Skin epidermis (tissue), 12 donors: Measurements from ENCODE around the gene ADPRM.
A peak's percentile ranks its signal among the peaks of the same experiment; 100 is the strongest.

Experiments used
- H3K27ac ChIP-seq, 21 experiments: fragments of 200-600 bp; sonication (generic) in 11 of 21; one replicate each; pipeline ENCODE4 v1.5.0; 2020; ENCODE audit warnings: mild to moderate bottlenecking in 3 of 21, inconsistent platforms in 2 of 21, moderate library complexity in 2 of 21
- H3K4me3 ChIP-seq, 7 experiments: fragments of 200-600 bp; sonication (generic) in 2 of 7; one replicate each; pipeline ENCODE4 v1.5.0; 2020; ENCODE audit warnings: inconsistent platforms in 2 of 7, mild to moderate bottlenecking in 2 of 7, moderate library complexity in 1 of 7

Gene ADPRM

DNA sequence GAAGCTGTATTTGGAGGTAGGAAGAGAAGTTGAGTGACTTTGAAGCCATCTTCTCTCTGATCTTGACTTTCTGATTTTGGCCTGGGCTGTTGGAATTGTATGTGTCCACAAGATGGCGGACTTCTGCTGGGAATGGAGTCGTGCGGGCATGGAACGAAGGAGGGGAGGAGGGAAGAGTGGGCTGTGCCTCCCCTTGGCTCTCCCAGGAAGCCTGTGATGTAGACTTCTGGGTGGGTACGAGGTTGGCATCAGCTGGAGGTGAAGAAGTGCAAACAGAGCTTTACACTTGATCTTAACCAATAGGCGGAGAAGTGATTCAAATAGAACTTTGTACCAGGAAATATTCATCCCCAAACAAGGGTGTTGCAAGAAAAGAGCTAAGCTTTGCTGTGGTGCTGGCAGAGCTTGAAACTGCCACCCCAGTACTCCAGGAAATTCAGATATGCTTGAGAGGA is 39.8 kb downstream of the ADPRM start:
- peak overlapping the region in 1 of 21 experiments; percentile 3 for H3K27ac ChIP-seq
- no peak overlapping the region for H3K4me3 ChIP-seq

- H3K27ac ChIP-seq = peak overlapping the region in 1 of 21 experiments; percentile 3
- no peak overlapping the region for H3K4me3 ChIP-seq
These were observed 40.3 kb downstream of the ADPRM start for GRCh38 chr17:10737736-10738135.

DNA sequence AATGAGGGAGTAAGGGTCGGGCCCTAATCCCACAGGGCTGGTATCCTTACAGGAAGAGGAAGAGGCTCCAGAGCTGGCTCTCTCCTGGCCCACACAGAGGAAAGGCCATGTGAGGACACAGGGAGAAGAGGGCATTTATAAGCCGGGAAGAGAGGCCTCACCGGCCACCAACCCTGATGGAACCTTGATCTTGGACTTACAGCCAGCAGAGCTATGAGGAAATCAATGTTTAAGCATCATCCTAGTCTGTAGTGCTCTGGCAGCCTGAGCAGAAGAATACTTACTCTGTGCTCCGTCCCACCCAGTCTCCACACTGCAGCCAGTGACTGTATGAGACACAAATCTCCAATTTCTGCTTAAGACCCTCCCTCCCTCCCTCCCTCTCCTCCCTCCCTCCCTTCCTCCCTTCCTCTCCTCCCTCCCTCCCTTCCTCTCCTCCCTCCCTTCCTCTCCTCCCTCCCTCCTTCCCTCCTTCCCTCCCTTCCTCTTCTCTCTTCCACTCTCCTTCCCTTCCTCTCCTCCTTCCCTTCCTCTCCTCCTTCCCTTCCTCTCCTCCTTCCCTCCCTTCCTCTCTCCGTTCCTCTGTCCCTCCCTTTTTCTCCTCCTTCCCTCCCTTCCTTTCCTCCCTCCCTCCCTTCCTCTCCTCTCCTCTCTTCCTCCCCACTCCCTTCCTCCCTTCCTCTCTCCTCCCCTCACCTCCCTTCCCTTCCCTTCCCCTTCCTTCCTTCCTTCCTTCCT is 41.3 kb downstream of the ADPRM start:
- Histone ChIP-seq H3K27ac (peak overlapping the region in 2 of 21 experiments; percentile 19 to 36), H3K4me3 (no peak overlapping the region)

DNA sequence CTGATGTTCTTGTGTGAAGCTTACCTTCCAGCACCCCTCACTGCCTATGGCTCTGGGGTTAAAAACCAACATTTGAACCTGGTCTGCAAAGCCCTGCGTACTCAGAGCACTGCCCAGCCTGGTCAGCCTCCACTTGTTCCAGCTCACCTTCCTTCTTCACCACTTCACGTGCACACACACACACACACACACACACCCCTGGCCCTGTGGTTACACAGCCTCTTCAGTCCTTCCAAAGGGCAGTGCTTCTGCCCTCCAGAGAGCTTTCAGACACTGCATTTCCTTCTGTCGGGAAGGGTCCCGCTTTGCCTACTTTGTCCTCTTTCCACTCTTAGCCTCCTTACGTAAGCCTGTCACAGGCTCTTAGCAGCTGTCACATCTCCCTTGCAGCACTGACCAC is 42.0 kb downstream of the ADPRM start:
- H3K4me3 ChIP-seq = no peak overlapping the region
- no peak overlapping the region for H3K27ac ChIP-seq

GRCh38 chr17:10741416-10742135 is 44.2 kb downstream of the ADPRM start:
- H3K27ac ChIP-seq = no peak overlapping the region
- H3K4me3 ChIP-seq = no peak overlapping the region

- Histone ChIP-seq H3K4me3 (no peak overlapping the region), H3K27ac (peak overlapping the region in 1 of 21 experiments; percentile 47)
These were observed 45.0 kb downstream of the ADPRM start for GRCh38 chr17:10742431-10742830.

GRCh38 chr17:10743316-10744009 is 46.1 kb downstream of the ADPRM start:
- Histone ChIP-seq H3K27ac (peak overlapping the region in 2 of 21 experiments; percentile 16 to 23), H3K4me3 (no peak overlapping the region)

GRCh38 chr17:10744501-10745000 is 47.2 kb downstream of the ADPRM start:
- Histone ChIP-seq H3K27ac (peak overlapping the region in 2 of 21 experiments; percentile 44 to 57), H3K4me3 (no peak overlapping the region)

DNA sequence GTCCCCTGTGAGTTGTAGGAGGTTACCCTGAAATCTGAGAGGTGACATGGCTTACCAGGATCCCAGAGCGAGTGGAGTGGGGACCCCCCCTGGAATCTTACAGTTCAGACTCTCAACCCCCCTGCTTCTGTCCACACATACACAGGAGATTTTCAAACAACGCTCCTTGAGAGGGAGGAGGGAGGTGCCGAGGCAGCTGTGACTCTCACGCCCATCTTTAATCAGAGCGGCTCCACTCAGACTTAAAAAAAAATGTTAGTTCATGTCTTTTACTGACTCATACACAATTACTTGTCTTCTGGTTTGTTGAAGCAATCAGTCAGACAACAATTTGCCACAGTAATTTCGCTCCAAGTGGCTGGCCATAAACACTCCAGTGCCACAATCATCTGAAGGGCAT is 47.8 kb downstream of the ADPRM start:
- Histone ChIP-seq H3K27ac (peak overlapping the region in 2 of 21 experiments; percentile 44 to 57), H3K4me3 (no peak overlapping the region)

GRCh38 chr17:10748531-10749181 is 51.3 kb downstream of the ADPRM start:
- Histone ChIP-seq H3K4me3 (no peak overlapping the region), H3K27ac (no peak overlapping the region)

DNA sequence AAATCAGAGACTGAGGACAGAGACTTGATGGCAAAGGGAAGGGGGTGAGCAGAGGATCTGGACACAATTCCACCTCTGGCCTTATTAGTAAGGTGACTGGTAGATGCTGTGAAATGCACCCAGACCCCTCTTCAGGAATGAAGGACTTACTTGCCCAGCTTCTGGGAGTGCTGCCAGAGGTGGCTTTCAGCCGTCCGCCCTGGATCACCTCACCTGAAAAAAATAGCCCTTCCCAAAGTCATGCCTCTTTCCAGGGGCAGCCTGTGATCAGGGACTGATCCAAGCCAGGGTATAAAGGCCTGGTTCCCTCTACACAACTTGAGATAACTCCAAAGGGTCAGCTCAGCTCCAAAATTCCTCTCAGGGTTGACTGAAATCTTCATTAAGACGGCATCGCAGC is 52.8 kb downstream of the ADPRM start:
- no peak overlapping the region for H3K27ac ChIP-seq
- H3K4me3 ChIP-seq = no peak overlapping the region

DNA sequence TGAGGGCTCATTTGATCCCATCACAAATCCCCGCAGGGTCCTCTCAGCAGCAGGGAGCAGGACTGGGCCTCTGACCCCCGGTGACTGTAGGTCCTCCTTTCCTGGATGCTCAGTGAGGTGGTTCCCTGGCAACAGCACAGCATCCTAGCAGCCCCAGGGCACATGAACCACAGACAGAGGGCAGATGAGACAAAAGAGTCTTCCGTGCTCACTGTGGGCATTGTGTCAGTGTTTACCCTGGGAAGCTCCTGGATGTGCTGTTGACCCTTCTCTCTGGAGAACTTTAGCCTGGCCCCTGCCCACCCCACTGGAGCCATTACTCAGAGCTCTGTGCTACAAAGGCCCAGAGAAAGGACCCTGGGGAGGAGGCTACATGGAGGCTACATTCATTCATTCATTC is 54.2 kb downstream of the ADPRM start:
- H3K27ac ChIP-seq = no peak overlapping the region
- H3K4me3 ChIP-seq = no peak overlapping the region

DNA sequence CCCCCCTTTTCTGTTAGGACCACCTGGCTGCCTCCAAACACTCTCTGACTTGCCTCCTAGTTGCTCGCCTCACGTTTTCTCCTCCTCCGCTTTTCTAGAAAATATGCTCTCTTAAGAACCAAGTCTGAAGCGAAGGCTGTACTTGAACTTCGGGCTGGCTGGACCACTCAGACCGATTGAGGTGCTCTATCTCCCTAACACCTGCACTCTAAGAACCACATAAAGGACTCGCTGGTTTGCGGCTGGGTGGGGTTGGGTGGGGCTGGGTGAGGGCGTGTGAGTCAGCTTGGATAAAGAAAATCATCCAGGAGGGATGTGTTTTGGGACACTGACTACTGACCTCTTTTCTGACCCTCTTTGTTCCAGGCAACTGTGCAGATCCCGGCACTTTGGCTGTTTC is 55.3 kb downstream of the ADPRM start:
- H3K27ac ChIP-seq = no peak overlapping the region

DNA sequence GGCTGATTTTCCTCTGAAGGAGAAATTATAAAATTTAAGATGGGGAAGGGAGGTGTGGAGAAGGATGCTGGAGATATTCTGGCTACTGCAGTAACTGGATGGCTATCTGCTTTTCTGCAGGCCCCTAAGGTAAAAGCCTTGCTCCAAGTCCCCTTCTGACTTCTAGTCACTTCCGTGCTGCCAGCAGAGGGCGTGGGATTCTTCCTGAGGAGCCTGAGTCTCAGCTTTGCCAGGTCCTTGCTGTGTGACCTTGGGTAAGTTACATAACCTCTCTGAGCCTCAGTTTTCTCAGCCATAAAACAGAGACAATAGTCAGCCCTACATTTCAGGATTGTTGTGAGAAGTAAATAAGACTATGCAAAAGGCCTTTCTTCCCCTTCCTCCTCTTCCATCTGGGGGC is 56.7 kb downstream of the ADPRM start:
- Histone ChIP-seq H3K4me3 (no peak overlapping the region), H3K27ac (no peak overlapping the region)

More for the DNA sequence above, 55.3 kb downstream of the ADPRM start:
- no peak overlapping the region for H3K4me3 ChIP-seq

DNA sequence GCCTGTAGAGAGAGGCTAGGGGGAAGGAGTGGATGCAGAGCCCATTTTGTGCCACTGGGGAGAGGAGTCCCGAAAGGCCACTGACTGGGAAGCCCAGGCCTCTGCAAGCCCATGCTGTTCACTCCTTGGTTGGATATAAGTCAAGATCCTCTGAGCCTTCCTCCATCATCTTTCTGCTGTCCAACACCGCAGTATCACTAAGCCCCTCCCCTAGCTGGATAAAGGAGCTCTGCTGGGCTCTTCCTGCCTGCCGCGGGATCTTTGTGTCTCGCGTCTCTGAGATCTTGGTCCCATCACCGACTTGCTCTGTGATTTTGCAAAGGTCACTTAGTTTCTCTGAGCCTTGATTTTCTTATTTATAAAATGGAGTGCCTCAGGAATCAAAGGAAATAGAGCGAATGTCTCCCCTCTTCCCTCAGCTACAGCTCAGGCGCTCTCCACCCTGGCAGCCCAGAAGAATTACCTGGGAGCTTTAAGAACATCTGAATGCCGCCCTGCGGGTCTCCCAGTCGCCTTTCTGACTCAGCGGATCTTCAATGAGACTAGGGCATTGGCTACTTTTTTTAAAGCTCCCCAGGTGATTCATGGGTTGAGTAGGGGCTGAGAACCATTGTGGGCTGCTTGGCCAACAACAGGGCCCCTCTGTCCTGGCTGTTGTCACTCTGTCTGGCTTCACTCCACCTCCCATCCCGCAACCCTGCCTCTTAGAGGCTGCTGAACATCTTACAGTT is 57.6 kb downstream of the ADPRM start:
- no peak overlapping the region for H3K27ac ChIP-seq
- no peak overlapping the region for H3K4me3 ChIP-seq

DNA sequence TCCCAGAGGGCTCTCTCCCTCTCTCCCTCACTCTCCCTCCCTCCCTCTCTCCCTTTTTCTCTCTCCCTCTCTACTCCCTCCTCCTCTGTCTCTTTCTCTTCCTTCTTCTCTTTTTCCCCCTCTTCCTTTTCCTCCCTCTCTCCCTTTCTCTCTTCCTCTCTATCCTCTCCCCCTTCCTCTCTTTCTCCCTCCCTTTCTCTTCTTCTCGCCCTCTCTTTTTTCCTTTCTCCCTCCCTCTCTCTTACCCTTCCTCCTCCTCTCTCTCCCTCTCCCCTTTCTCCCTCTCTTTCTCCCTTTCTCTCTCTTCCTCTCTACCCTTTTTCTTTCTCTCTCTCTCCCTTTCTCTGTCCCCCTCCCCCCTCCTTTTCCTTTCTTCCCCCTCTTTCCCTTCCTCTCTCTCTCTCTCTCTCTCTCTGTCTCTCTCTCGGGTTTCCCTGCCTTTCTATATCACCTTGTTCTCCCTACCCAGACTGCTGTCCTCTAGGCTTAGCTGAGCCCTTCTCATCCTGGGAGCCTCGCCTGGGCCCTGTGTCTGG is 58.3 kb downstream of the ADPRM start:
- no peak overlapping the region for H3K4me3 ChIP-seq
- H3K27ac ChIP-seq = no peak overlapping the region

GRCh38 chr17:10756185-10756584 is 58.8 kb downstream of the ADPRM start:
- Histone ChIP-seq H3K27ac (no peak overlapping the region), H3K4me3 (no peak overlapping the region)

GRCh38 chr17:10756619-10757018 is 59.2 kb downstream of the ADPRM start:
- no peak overlapping the region for H3K27ac ChIP-seq
- H3K4me3 ChIP-seq = no peak overlapping the region

- no peak overlapping the region for H3K27ac ChIP-seq
- H3K4me3 ChIP-seq = no peak overlapping the region
These were observed 59.7 kb downstream of the ADPRM start for GRCh38 chr17:10757067-10757466.
